GM12872 (cell line): ENCODE results near the gene TNFRSF14.

Experiments used
- CTCF ChIP-seq: IDR thresholded peaks from 3 replicates; pipeline ENCODE4 v1.5.1; 2011; ENCODE audit warnings: low read depth, mild to moderate bottlenecking, low read length, moderate library complexity; ENCODE audit not compliant: insufficient read depth

The TNFRSF14 gene

GRCh38 chr1:2605509-2606395, 49.6 kb downstream of the TNFRSF14 start:
- TF ChIP-seq CTCF: no peak

GRCh38 chr1:2606396-2606880, 50.3 kb downstream of the TNFRSF14 start:
- TF ChIP-seq CTCF: no peak

- no peak for TF ChIP-seq CTCF
Observed at GRCh38 chr1:2606881-2607621, 50.9 kb downstream of the TNFRSF14 start.

- no peak for TF ChIP-seq CTCF
Observed at GRCh38 chr1:2607641-2608091, 51.5 kb downstream of the TNFRSF14 start.

- TF ChIP-seq CTCF: no peak
Observed at GRCh38 chr1:2609319-2610035, 53.3 kb downstream of the TNFRSF14 start.

GRCh38 chr1:2610036-2610959, 54.1 kb downstream of the TNFRSF14 start:
- no peak for TF ChIP-seq CTCF
